ENCODE data around the gene TOR4A.
"Not testable (repeated sequence)": the region's sequence is repeated elsewhere in the genome, so short reads cannot be mapped to it uniquely, and the experiment has no call there.

TOR4A gene

GRCh38 chr9:137236238-137236935, 41.1 kb upstream of the TOR4A start:
- Histone ChIP-seq H3K27ac (peak overlapping the region in 8 of 11 experiments; percentile 25 to 64 (median 46); a peak in 15 of 22 replicates), H3K36me3 (no peaks in the 10 kb centered on the region), H3K9me3 (replicated peaks in 1 of 11) (no peaks in the 10 kb centered on the region), H3K4me2 (peak overlapping the region; percentile 90 to 98 (median 95)), H3K27me3 (no peaks in the 10 kb centered on the region), H3K9ac (peak overlapping the region in 10 of 11 experiments; percentile 40 to 93 (median 67); a peak in 18 of 22 replicates), H4K20me1 (peaks cover 0 to 49% (median 38%) of the 10 kb centered on the region in 11 experiments; a peak in 19 of 22 replicates), H3K4me3 (peak overlapping the region; percentile 1 to 56 (median 32); a peak in 12 of 20 replicates), H3K4me1 (peaks cover 58 to 76% (median 70%) of the 10 kb centered on the region in 10 experiments)
- no peak for TF ChIP-seq Cebpa-rat (IDR thresholded peaks at IDR 0.05)

GRCh38 chr9:137236936-137237421, 40.5 kb upstream of the TOR4A start:
- Histone ChIP-seq H3K27ac (peak overlapping the region in 8 of 11 experiments; percentile 25 to 64 (median 46); a peak in 15 of 22 replicates), H3K27me3 (no peaks in the 10 kb centered on the region), H3K4me2 (peak overlapping the region; percentile 90 to 98 (median 95)), H3K4me3 (peak overlapping the region in 8 of 10 experiments; percentile 23 to 40 (median 30); a peak in 6 of 20 replicates), H3K9ac (peak overlapping the region in 10 of 11 experiments; percentile 35 to 93 (median 66); a peak in 17 of 22 replicates), H3K36me3 (peaks cover 3 to 5% (median 4%) of the 10 kb centered on the region in 11 experiments; a peak in 21 of 22 replicates), H3K9me3 (replicated peaks in 1 of 11) (peaks cover 0 to 3% (median 0%) of the 10 kb centered on the region in 11 experiments; a peak in 1 of 22 replicates), H4K20me1 (peaks cover 5 to 55% (median 43%) of the 10 kb centered on the region in 11 experiments), H3K4me1 (peaks cover 58 to 71% (median 66%) of the 10 kb centered on the region in 10 experiments)
- TF ChIP-seq Cebpa-rat (IDR thresholded peaks at IDR 0.05): no peak

- Histone ChIP-seq H3K27me3 (no peaks in the 10 kb centered on the region), H3K4me1 (peaks cover 65 to 75% (median 71%) of the 10 kb centered on the region in 10 experiments), H3K9ac (peak overlapping the region; percentile 16 to 93 (median 70); a peak in 21 of 22 replicates), H4K20me1 (peaks cover 16 to 66% (median 54%) of the 10 kb centered on the region in 11 experiments), H3K9me3 (replicated peaks in 1 of 11) (peaks cover 0 to 3% (median 0%) of the 10 kb centered on the region in 11 experiments; a peak in 1 of 22 replicates), H3K27ac (peak overlapping the region in 8 of 11 experiments; percentile 25 to 64 (median 46); a peak in 12 of 22 replicates), H3K4me2 (peak overlapping the region; percentile 90 to 98 (median 95)), H3K36me3 (peaks cover 14 to 15% (median 15%) of the 10 kb centered on the region in 11 experiments), H3K4me3 (peak overlapping the region in 6 of 10 experiments; percentile 3 to 67 (median 14); a peak in 4 of 20 replicates)
- no peak for TF ChIP-seq Cebpa-rat (IDR thresholded peaks at IDR 0.05)
These were observed 39.5 kb upstream of the TOR4A start for GRCh38 chr9:137237759-137238726.

GRCh38 chr9:137239541-137240200, 37.9 kb upstream of the TOR4A start:
- not testable (repeated sequence) for H3K9me3 ChIP-seq (replicated peaks in 1 of 11); H3K27me3 ChIP-seq
- Histone ChIP-seq H3K4me2 (peak overlapping the region; percentile 90 to 98 (median 95)), H3K4me3 (peak overlapping the region; percentile 60 to 79 (median 68)), H3K27ac (peak overlapping the region; percentile 75 to 94 (median 90)), H3K36me3 (peaks cover 23 to 30% (median 27%) of the 10 kb centered on the region in 11 experiments), H3K9ac (peak overlapping the region; percentile 83 to 93 (median 88)), H3K4me1 (peaks cover 74 to 82% (median 79%) of the 10 kb centered on the region in 10 experiments), H4K20me1 (peaks cover 30 to 76% (median 70%) of the 10 kb centered on the region in 11 experiments)

DNA sequence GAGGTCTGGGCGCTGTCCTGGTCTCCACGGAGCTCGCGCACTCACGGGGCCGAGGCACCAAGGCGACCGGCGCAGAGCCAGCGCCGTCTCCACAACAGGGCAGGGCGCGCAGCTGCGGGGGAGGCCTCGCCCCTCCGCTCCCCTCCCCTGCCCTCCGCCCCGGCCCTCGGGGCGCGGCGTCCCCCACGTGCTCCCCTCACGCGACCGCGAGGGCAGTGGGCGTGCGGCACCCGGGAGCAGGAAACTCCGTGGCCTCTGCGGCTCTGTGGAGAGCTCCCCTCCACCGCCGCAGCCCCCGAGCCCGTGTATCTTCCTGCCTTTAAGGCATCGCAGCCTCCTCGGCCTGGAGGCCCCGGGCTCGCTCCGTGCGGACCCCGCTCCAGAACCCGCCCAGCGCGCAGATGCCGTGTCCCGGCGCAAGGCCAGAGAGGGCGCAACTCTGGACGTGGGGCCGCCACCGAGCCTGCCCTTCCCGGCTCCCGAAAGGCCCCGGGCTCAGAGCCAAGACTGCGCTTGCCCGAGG, 37.1 kb upstream of the TOR4A start:
- no peak for TF ChIP-seq Cebpa-rat (IDR thresholded peaks at IDR 0.05)
- H3K27me3 ChIP-seq: no peaks in the 10 kb centered on the region
- H3K9ac ChIP-seq: peak overlapping the region; percentile 83 to 93 (median 88)
- H4K20me1 ChIP-seq: peaks cover 30 to 76% (median 71%) of the 10 kb centered on the region in 11 experiments
- H3K4me2 ChIP-seq: peak overlapping the region; percentile 90 to 98 (median 95)
- H3K4me1 ChIP-seq: peaks cover 71 to 82% (median 79%) of the 10 kb centered on the region in 10 experiments
- H3K27ac ChIP-seq: peak overlapping the region; percentile 75 to 94 (median 90)
- H3K36me3 ChIP-seq: peaks cover 23 to 30% (median 27%) of the 10 kb centered on the region in 11 experiments
- peak overlapping the region; percentile 60 to 79 (median 68) for H3K4me3 ChIP-seq
- peaks cover 0 to 3% (median 0%) of the 10 kb centered on the region in 11 experiments; a peak in 1 of 22 replicates for H3K9me3 ChIP-seq (replicated peaks in 1 of 11)

DNA sequence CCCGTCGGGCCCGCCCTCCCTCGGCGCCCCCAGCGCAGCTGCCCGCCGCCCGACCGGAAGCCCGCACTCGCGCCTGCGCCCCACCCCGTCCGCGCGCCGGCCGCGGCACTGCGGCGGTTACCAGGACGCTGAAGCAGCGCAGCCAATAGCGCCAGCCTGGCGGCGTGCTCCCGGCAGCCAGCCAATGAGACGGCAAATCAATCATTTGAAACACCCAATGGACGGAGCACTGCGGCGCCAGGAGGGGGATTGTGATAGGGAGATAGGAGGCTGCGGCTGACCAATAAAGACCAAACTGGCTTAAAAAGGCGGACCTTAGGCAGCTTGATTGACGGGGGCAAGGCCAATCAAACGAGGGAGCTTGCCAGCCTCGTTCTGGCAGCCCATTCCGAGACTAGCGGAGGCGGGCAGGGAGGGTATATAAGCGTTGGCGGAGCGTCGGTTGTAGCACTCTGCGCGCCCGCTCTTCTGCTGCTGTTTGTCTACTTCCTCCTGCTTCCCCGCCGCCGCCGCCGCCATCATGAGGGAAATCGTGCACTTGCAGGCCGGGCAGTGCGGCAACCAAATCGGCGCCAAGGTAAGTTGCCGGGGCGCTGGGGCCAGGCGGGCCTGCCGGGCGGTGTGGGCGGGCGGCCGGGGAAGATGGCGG, 36.6 kb upstream of the TOR4A start, which contains the start of gene TUBB4B:
TUBB4B (plus strand) TSS at position 447 of the 649 bp plus-strand sequence; CDS start at position 521, 74 bp downstream.
- peak within 1 kb of the TSS; percentile 92 to 100 (median 97) for H3K4me2 ChIP-seq
- no peak for TF ChIP-seq Cebpa-rat (IDR thresholded peaks at IDR 0.05)
- H3K4me3 ChIP-seq: peak within 1 kb of the TSS; percentile 83 to 99 (median 98)
- peaks cover 0 to 3% (median 0%) of the 10 kb centered on the region in 11 experiments; a peak in 1 of 22 replicates for H3K9me3 ChIP-seq (replicated peaks in 1 of 11)
- H3K36me3 ChIP-seq: peaks cover 23 to 30% (median 27%) of the 10 kb centered on the region in 11 experiments
- H3K27me3 ChIP-seq: no peaks in the 10 kb centered on the region
- peak within 1 kb of the TSS; percentile 80 to 98 (median 93) for H3K27ac ChIP-seq
- H3K4me1 ChIP-seq: peaks cover 66 to 82% (median 79%) of the 10 kb centered on the region in 10 experiments
- peak within 1 kb of the TSS; percentile 86 to 97 (median 94) for H3K9ac ChIP-seq
- peaks cover 30 to 76% (median 67%) of the 10 kb centered on the region in 11 experiments for H4K20me1 ChIP-seq
